Transverse colon (tissue), 4 donors: ENCODE measurements around the gene TBL1X. TPM values are rescaled to one million over a fixed set of nuclear protein-coding genes. Genes with fewer than 3 reads are reported as not detected.

ENCODE experiments used
- DNase-seq: peaks from one replicate; pipeline ENCODE4 v3.0.0-alpha.2; 2019
- H3K27ac ChIP-seq, 4 donors: fragments of 200-600 bp; sonication (generic); 2 replicates each; pipeline ENCODE4 v1.5.1; 2016 to 2018; ENCODE audit warnings: inconsistent platforms in 4 of 4
- H3K27me3 ChIP-seq: fragments of 200-600 bp; sonication (generic); 2 replicates; pipeline ENCODE4 v1.5.1; 2017; ENCODE audit warnings: inconsistent platforms
- H3K36me3 ChIP-seq, 4 donors: fragments of 200-600 bp; sonication (generic); 2 replicates each; pipeline ENCODE4 v1.5.1; 2017 to 2019; ENCODE audit warnings: inconsistent platforms in 4 of 4
- H3K4me1 ChIP-seq, 4 donors: fragments of 200-600 bp; sonication (generic); 2 replicates each; pipeline ENCODE4 v1.5.1; 2017 to 2020; ENCODE audit warnings: inconsistent platforms in 4 of 4
- H3K4me3 ChIP-seq, 4 donors: fragments of 200-600 bp; sonication (generic); 1 replicate in 1 of 4; 2 replicates in 3 of 4; pipeline versions ENCODE4 v1.5.1 to v1.6.1; 2017 to 2019; ENCODE audit warnings: inconsistent platforms in 4 of 4
- H3K9me3 ChIP-seq, 2 donors: fragments of 200-600 bp; sonication (generic); 2 replicates each; pipeline ENCODE4 v1.5.1; 2017 to 2019; ENCODE audit warnings: inconsistent platforms in 2 of 2
- EP300 ChIP-seq: sonication (generic); formaldehyde crosslinking; IDR thresholded peaks from one replicate; pipeline ENCODE4 v1.6.1; 2017; ENCODE audit warnings: antibody characterized with exemption, low read depth
- POLR2A ChIP-seq: fragments of 450-650 bp; IDR thresholded peaks from one replicate; pipeline ENCODE4 v1.6.1; 2016; ENCODE audit warnings: antibody characterized with exemption, mild to moderate bottlenecking, moderate library complexity
- POLR2AphosphoS5 ChIP-seq, 3 donors: sonication (generic); formaldehyde crosslinking; IDR thresholded peaks; one replicate each; pipeline ENCODE4 v1.6.1; 2016; ENCODE audit warnings: antibody characterized with exemption in 3 of 3
- WGBS, 2 donors: methylation state at CpG; one replicate each; pipeline ENCODE4 v1.1.5; 2018; ENCODE audit warnings: low coverage in 1 of 2; 5-methylcytosine and 5-hydroxymethylcytosine counted together
- in situ Hi-C, 4 donors: fragments of 200-750 bp; cut with MboI; loops; one replicate each; pipeline versions ENCODE4 v1.15.0 to v1.15.1; 2017; ENCODE audit warnings: low sequenced_read_pairs in 3 of 4, low pct_ligation_motif_present in 1 of 4, low pct_unique_long_range_greater_than_20kb in 1 of 4
- intact Hi-C: fragments of 100-400 bp; cut with DNase I; formaldehyde crosslinking; loops from one replicate; pipeline ENCODE4 v1.15.1; 2023; ENCODE audit warnings: low total_unique reads
- total RNA-seq, 4 donors: library from RNA; depleted of rRNA; stranded (reverse); fragments of >200 nt; gene quantifications; one replicate each; pipeline ENCODE4 v1.1.0, GENCODE V29; 2016
- TF ChIP-seq, protein P1 (sequence below), 5 experiments: fragments of 200-600 bp in 3 of 5; fragments of 450-650 bp in 2 of 5; sonication (generic) in 3 of 5; IDR thresholded peaks; 1 replicate in 2 of 5; 2 replicates in 3 of 5; pipeline ENCODE4 v1.5.1; 2016 to 2017; ENCODE audit warnings: antibody characterized with exemption in 5 of 5, inconsistent platforms in 3 of 5, mild to moderate bottlenecking in 2 of 5, moderate library complexity in 1 of 5

Gene TBL1X
- total RNA-seq, 4 donors from 2014 or later = 3.4 to 16.8 (median 13.0) TPM

GRCh38 chrX:9557091-9557490 lies 92.2 kb downstream of the TBL1X start:
- no peaks in the 10 kb centered on the region for H3K27me3 ChIP-seq
- intact Hi-C loops (no loop called here), in situ Hi-C loops (no loop called here)
- H3K4me3 ChIP-seq = no peak overlapping the region
- peaks cover 0 to 5% (median 0%) of the 10 kb centered on the region in 4 donors for H3K4me1 ChIP-seq
- 50 to 81% methylated on average over 2 to 11 of the region's 11 CpGs for WGBS, 2 donors
- TF ChIP-seq POLR2AphosphoS5 (IDR thresholded peaks at IDR 0.05) (no peak), POLR2A (no peak), EP300 (no peak)
- TF ChIP-seq, protein P1, sequence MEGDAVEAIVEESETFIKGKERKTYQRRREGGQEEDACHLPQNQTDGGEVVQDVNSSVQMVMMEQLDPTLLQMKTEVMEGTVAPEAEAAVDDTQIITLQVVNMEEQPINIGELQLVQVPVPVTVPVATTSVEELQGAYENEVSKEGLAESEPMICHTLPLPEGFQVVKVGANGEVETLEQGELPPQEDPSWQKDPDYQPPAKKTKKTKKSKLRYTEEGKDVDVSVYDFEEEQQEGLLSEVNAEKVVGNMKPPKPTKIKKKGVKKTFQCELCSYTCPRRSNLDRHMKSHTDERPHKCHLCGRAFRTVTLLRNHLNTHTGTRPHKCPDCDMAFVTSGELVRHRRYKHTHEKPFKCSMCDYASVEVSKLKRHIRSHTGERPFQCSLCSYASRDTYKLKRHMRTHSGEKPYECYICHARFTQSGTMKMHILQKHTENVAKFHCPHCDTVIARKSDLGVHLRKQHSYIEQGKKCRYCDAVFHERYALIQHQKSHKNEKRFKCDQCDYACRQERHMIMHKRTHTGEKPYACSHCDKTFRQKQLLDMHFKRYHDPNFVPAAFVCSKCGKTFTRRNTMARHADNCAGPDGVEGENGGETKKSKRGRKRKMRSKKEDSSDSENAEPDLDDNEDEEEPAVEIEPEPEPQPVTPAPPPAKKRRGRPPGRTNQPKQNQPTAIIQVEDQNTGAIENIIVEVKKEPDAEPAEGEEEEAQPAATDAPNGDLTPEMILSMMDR (IDR thresholded peaks at IDR 0.05) = no peak
- H3K27ac ChIP-seq = no peak overlapping the region
- DNase-seq = no peak
- H3K36me3 ChIP-seq = no peaks in the 10 kb centered on the region
- H3K9me3 ChIP-seq = no peaks in the 10 kb centered on the region

- DNase-seq = no peak
- Histone ChIP-seq H3K27me3 (no peaks in the 10 kb centered on the region), H3K27ac (no peak overlapping the region), H3K4me1 (peaks cover 0 to 5% (median 0%) of the 10 kb centered on the region in 4 donors), H3K36me3 (no peaks in the 10 kb centered on the region), H3K4me3 (no peak overlapping the region), H3K9me3 (no peaks in the 10 kb centered on the region)
- WGBS, 2 donors = 77 to 91% methylated on average over 4 to 5 of the region's 5 CpGs
- in situ Hi-C loops = no loop called here
- intact Hi-C loops = no loop called here
- no peak for TF ChIP-seq EP300
- TF ChIP-seq POLR2A = no peak
- TF ChIP-seq, protein P1 (IDR thresholded peaks at IDR 0.05) = no peak
- no peak for TF ChIP-seq POLR2AphosphoS5 (IDR thresholded peaks at IDR 0.05)
Observed at GRCh38 chrX:9557521-9557920, 92.7 kb downstream of the TBL1X start.

DNA sequence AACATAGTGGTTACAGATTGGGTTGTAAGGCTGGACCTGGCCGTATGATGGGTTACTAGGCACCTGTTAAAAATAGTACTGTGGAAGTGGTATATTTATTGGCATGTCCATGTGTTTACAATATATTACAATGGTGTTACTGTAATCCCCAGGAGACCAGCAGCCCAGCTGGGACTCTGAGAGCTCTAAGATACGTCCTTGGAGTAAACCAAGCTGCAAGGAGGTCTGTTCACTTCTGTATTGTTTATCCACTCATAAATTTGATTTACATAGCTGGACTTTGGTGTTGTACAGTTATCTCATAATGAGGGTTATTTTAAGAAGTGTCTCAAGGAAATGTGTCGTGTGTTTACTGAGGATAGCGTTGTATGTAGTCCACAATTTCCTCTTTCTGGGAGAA lies 93.8 kb downstream of the TBL1X start:
- Histone ChIP-seq H3K9me3 (no peaks in the 10 kb centered on the region), H3K27ac (no peak overlapping the region), H3K4me3 (no peak overlapping the region), H3K36me3 (no peaks in the 10 kb centered on the region), H3K4me1 (peaks cover 0 to 5% (median 0%) of the 10 kb centered on the region in 4 donors), H3K27me3 (no peaks in the 10 kb centered on the region)
- intact Hi-C loops (no loop called here), in situ Hi-C loops (no loop called here)
- DNase-seq = no peak
- WGBS, 2 donors = 20 to 29% methylated on average over 1 to 4 of the region's 4 CpGs
- TF ChIP-seq EP300 (no peak), POLR2A (no peak), POLR2AphosphoS5 (IDR thresholded peaks at IDR 0.05) (peak in 1 of 3 donors; percentile 7)
- TF ChIP-seq, protein P1 (IDR thresholded peaks at IDR 0.05) = no peak

DNA sequence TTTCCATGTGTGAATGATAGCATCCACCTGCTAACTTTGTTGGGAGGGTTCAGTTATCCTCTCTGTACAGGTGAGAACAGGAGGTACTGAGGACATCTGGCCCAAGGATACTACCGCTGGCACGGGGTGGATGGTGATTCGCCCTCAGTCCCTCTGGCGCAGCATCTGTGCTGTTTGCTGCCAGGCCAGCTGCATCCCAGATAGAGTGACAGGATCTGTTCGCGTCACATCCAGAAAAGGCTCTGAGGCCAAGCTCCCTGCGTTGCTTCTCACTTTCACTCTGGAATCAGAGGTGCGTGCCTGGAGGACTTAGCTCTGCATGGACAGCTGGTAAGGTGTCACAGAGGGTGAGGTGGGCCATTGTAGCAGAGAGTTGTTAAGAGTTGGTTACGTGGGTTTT lies 95.4 kb downstream of the TBL1X start:
- in situ Hi-C loops = no loop called here
- intact Hi-C loops = no loop called here
- Histone ChIP-seq H3K27ac (no peak overlapping the region), H3K27me3 (no peaks in the 10 kb centered on the region), H3K4me3 (no peak overlapping the region), H3K4me1 (peaks cover 0 to 5% (median 0%) of the 10 kb centered on the region in 4 donors), H3K9me3 (no peaks in the 10 kb centered on the region), H3K36me3 (no peaks in the 10 kb centered on the region)
- 92% methylated on average over 9 of the region's 9 CpGs; no CpG with 5 or more reads in 1 of the 2 donors for WGBS, 2 donors
- TF ChIP-seq POLR2A = no peak
- no peak for TF ChIP-seq EP300
- no peak for TF ChIP-seq POLR2AphosphoS5 (IDR thresholded peaks at IDR 0.05)
- TF ChIP-seq, protein P1 (IDR thresholded peaks at IDR 0.05) = no peak
- DNase-seq = no peak
